Gastrocnemius medialis (tissue), 4 donors: ENCODE results near the gene NTN1. TPM values are rescaled to one million over a fixed set of nuclear protein-coding genes. Genes with fewer than 3 reads are reported as not detected.

Experiments
- ATAC-seq, 2 donors: fragments of 150-250 bp; one replicate each; pipeline ENCODE4 v1.9.1; 2016
- DNase-seq, 2 donors: peaks; one replicate each; pipeline ENCODE4 v3.0.0-alpha.2; 2019
- H3K27ac ChIP-seq, 4 donors: fragments of 200-600 bp; sonication (generic); 1 replicate in 1 of 4; 2 replicates in 3 of 4; pipeline ENCODE4 v1.5.1; 2016 to 2018; ENCODE audit warnings: mild to moderate bottlenecking in 2 of 4, moderate library complexity in 1 of 4
- H3K27me3 ChIP-seq, 3 donors: fragments of 200-600 bp; sonication (generic) in 2 of 3; 1 replicate in 1 of 3; 2 replicates in 2 of 3; pipeline versions ENCODE4 v1.5.1 to v1.6.0; 2016 to 2019; ENCODE audit warnings: mild to moderate bottlenecking in 1 of 3, moderate library complexity in 1 of 3
- H3K36me3 ChIP-seq, 2 donors: fragments of 200-600 bp; sonication (generic) in 1 of 2; one replicate each; pipeline ENCODE4 v1.5.1; 2017 to 2018
- H3K4me1 ChIP-seq, 2 donors: fragments of 200-600 bp; sonication (generic) in 1 of 2; one replicate each; pipeline ENCODE4 v1.5.1; 2016 to 2017; ENCODE audit warnings: mild to moderate bottlenecking in 2 of 2
- H3K4me3 ChIP-seq, 4 donors: fragments of 200-600 bp; sonication (generic) in 3 of 4; 1 replicate in 1 of 4; 2 replicates in 3 of 4; pipeline ENCODE4 v1.5.1; 2016 to 2019; ENCODE audit warnings: mild to moderate bottlenecking in 2 of 4
- H3K9me3 ChIP-seq, 3 donors: fragments of 200-600 bp; sonication (generic) in 2 of 3; 1 replicate in 1 of 3; 2 replicates in 2 of 3; pipeline ENCODE4 v1.5.1; 2016 to 2019
- CTCF ChIP-seq, 5 experiments: fragments of 450-650 bp in 3 of 5; fragments of 200-600 bp in 2 of 5; sonication (generic) in 2 of 5; IDR thresholded peaks in 4 of 5; conservative IDR thresholded peaks in 1 of 5; 1 replicate in 4 of 5; 2 replicates in 1 of 5; pipeline ENCODE4 v1.5.1; 2016 to 2019; ENCODE audit warnings: antibody characterized with exemption in 5 of 5, mild to moderate bottlenecking in 3 of 5, moderate library complexity in 3 of 5
- POLR2A ChIP-seq, 2 donors: fragments of 450-650 bp; IDR thresholded peaks; one replicate each; pipeline ENCODE4 v1.6.1; 2017; ENCODE audit warnings: antibody characterized with exemption in 2 of 2, mild to moderate bottlenecking in 2 of 2, moderate library complexity in 2 of 2
- in situ Hi-C, 4 donors: fragments of 200-750 bp; cut with MboI; loops; one replicate each; pipeline versions ENCODE4 v1.15.0 to v1.8.0; 2017; ENCODE audit warnings: low sequenced_read_pairs in 4 of 4
- intact Hi-C: fragments of 100-400 bp; cut with DNase I; formaldehyde crosslinking; loops from one replicate; pipeline ENCODE4 v1.15.1; 2023; ENCODE audit warnings: low total_unique reads
- total RNA-seq, 4 donors: library from RNA; depleted of rRNA; stranded (reverse); fragments of >200 nt; gene quantifications; one replicate each; pipeline versions ENCODE4 v1.1.0 to v1.2.3, GENCODE V29; 2016

The NTN1 gene
- total RNA-seq, 4 donors from 2014 or later: 0.76 to 4.1 (median 1.2) TPM

- DNase-seq: peak; percentile 17 to 33
- Histone ChIP-seq H3K9me3 (no peaks in the 10 kb centered on the region), H3K4me3 (peak overlapping the region; percentile 33 to 45 (median 34)), H3K4me1 (peaks cover 0 to 4% of the 10 kb centered on the region in 2 donors), H3K27ac (peak overlapping the region; percentile 13 to 43 (median 28)), H3K27me3 (peaks cover 0 to 5% (median 4%) of the 10 kb centered on the region in 3 donors), H3K36me3 (no peaks in the 10 kb centered on the region)
- no peak for TF ChIP-seq POLR2A (IDR thresholded peaks at IDR 0.05)
- peak in 2 of 5 experiments; percentile 25 to 29 for TF ChIP-seq CTCF (IDR thresholded peaks at IDR 0.05 in 4 of 5, conservative IDR thresholded peaks at IDR 0.05 in 1 of 5)
- in situ Hi-C loops: loop anchor here in 1 of 4 donors (25.0 kb wide), 1 partner anchor 397 kb away; no protein-coding TSS in a partner anchor
- intact Hi-C loops: loop anchor here (10.0 kb wide), 2 partner anchors 49 to 179 kb away; no protein-coding TSS in a partner anchor
- peak; percentile 55 to 85 for ATAC-seq
These were observed 94.2 kb downstream of the NTN1 start for GRCh38 chr17:9115214-9116191.

- no peaks in the 10 kb centered on the region for H3K9me3 ChIP-seq
- peaks cover 0 to 5% (median 4%) of the 10 kb centered on the region in 3 donors for H3K27me3 ChIP-seq
- no peak for TF ChIP-seq CTCF (IDR thresholded peaks at IDR 0.05 in 4 of 5, conservative IDR thresholded peaks at IDR 0.05 in 1 of 5)
- no peak overlapping the region for H3K4me3 ChIP-seq
- DNase-seq (no peak), ATAC-seq (no peak)
- in situ Hi-C loops (loop anchor here in 1 of 4 donors (25.0 kb wide), 1 partner anchor 396 kb away; no protein-coding TSS in a partner anchor), intact Hi-C loops (loop anchor here (10.0 kb wide), 2 partner anchors 48 to 178 kb away; no protein-coding TSS in a partner anchor)
- H3K27ac ChIP-seq: no peak overlapping the region
- no peaks in the 10 kb centered on the region for H3K36me3 ChIP-seq
- peaks cover 0 to 4% of the 10 kb centered on the region in 2 donors for H3K4me1 ChIP-seq
These were observed 95.1 kb downstream of the NTN1 start for GRCh38 chr17:9116311-9116835.

- intact Hi-C loops: loop anchor here (10.0 kb wide), 2 partner anchors 48 to 178 kb away; no protein-coding TSS in a partner anchor
These were observed 95.7 kb downstream of the NTN1 start for GRCh38 chr17:9116861-9117568.

More at GRCh38 chr17:9116861-9117568, 95.7 kb downstream of the NTN1 start:
- TF ChIP-seq POLR2A (IDR thresholded peaks at IDR 0.05) (no peak), CTCF (IDR thresholded peaks at IDR 0.05 in 4 of 5, conservative IDR thresholded peaks at IDR 0.05 in 1 of 5) (no peak)
- Histone ChIP-seq H3K36me3 (no peaks in the 10 kb centered on the region), H3K9me3 (no peaks in the 10 kb centered on the region), H3K4me3 (no peak overlapping the region), H3K27me3 (peaks cover 0 to 5% (median 4%) of the 10 kb centered on the region in 3 donors), H3K27ac (no peak overlapping the region), H3K4me1 (peaks cover 0 to 4% of the 10 kb centered on the region in 2 donors)
- in situ Hi-C loops: loop anchor here in 1 of 4 donors (25.0 kb wide), 1 partner anchor 395 kb away; no protein-coding TSS in a partner anchor
- ATAC-seq (no peak), DNase-seq (no peak)
